Upper lobe of left lung (tissue), 4 donors: ENCODE results near the gene STK36.

Experiments used
- CTCF ChIP-seq, 6 experiments: fragments of 450-650 bp in 4 of 6; fragments of 200-600 bp in 2 of 6; sonication (generic) in 2 of 6; IDR thresholded peaks; one replicate each; pipeline ENCODE4 v1.5.1; 2016 to 2019; ENCODE audit warnings: antibody characterized with exemption in 6 of 6
- POLR2AphosphoS5 ChIP-seq, 2 donors: sonication (generic); formaldehyde crosslinking; IDR thresholded peaks; one replicate each; pipeline ENCODE4 v1.5.1; 2017; ENCODE audit warnings: antibody characterized with exemption in 2 of 2

GRCh38 chr2:218631837-218632236 is 40.0 kb upstream of the STK36 start:
- TF ChIP-seq CTCF (IDR thresholded peaks at IDR 0.05) (no peak), POLR2AphosphoS5 (IDR thresholded peaks at IDR 0.05) (no peak)
